ENCODE measurements around the gene PTDSS2.
A peak's percentile ranks its signal among the peaks of the same experiment; 100 is the strongest.
"Not testable (repeated sequence)": the region's sequence is repeated elsewhere in the genome, so short reads cannot be mapped to it uniquely, and the experiment has no call there.

Gene PTDSS2

GRCh38 chr11:420054-420910, 29.8 kb upstream of the PTDSS2 start:
- H3K36me3 Mint-ChIP-seq = peaks cover 17% of the 10 kb centered on the region
- H3K4me3 Mint-ChIP-seq = no peak overlapping the region
- H3K4me1 Mint-ChIP-seq = peaks cover 12% of the 10 kb centered on the region
- ATAC-seq (no peak), DNase-seq (ENCODE audit: low spot score in 2 of 2) (peak in 1 of 2 donors; percentile 46)
- H3K27ac Mint-ChIP-seq = peak overlapping the region; percentile 40
- peaks cover 2% of the 10 kb centered on the region for H3K9me3 Mint-ChIP-seq

- H3K9me3 Mint-ChIP-seq = peaks cover 2% of the 10 kb centered on the region
- ATAC-seq (no peak), DNase-seq (ENCODE audit: low spot score in 2 of 2) (no peak)
- peaks cover 17% of the 10 kb centered on the region for H3K36me3 Mint-ChIP-seq
- H3K4me3 Mint-ChIP-seq = no peak overlapping the region
- no peak overlapping the region for H3K27ac Mint-ChIP-seq
- H3K4me1 Mint-ChIP-seq = peaks cover 6% of the 10 kb centered on the region
These were observed 29.2 kb upstream of the PTDSS2 start for GRCh38 chr11:420911-421321.

GRCh38 chr11:422249-422656, 27.8 kb upstream of the PTDSS2 start:
- H3K36me3 Mint-ChIP-seq = peaks cover 17% of the 10 kb centered on the region
- H3K4me1 Mint-ChIP-seq = no peaks in the 10 kb centered on the region
- H3K4me3 Mint-ChIP-seq = no peak overlapping the region
- no peak for DNase-seq (ENCODE audit: low spot score in 2 of 2)
- H3K9me3 Mint-ChIP-seq = peaks cover 2% of the 10 kb centered on the region
- ATAC-seq = no peak
- no peak overlapping the region for H3K27ac Mint-ChIP-seq

- ATAC-seq = no peak
- DNase-seq (ENCODE audit: low spot score in 2 of 2) = no peak
- Mint-ChIP-seq H3K4me1 (no peaks in the 10 kb centered on the region), H3K27ac (no peak overlapping the region), H3K4me3 (no peak overlapping the region), H3K36me3 (peaks cover 17% of the 10 kb centered on the region), H3K9me3 (peaks cover 2% of the 10 kb centered on the region)
These were observed 25.8 kb upstream of the PTDSS2 start for GRCh38 chr11:424232-424631.

GRCh38 chr11:424766-425165, 25.3 kb upstream of the PTDSS2 start:
- not testable (repeated sequence) for ATAC-seq; DNase-seq (ENCODE audit: low spot score in 2 of 2); H3K27ac Mint-ChIP-seq; H3K4me1 Mint-ChIP-seq; H3K9me3 Mint-ChIP-seq; H3K4me3 Mint-ChIP-seq
- H3K36me3 Mint-ChIP-seq = peaks cover 17% of the 10 kb centered on the region

- H3K4me1 Mint-ChIP-seq = no peaks in the 10 kb centered on the region
These were observed 24.8 kb upstream of the PTDSS2 start for GRCh38 chr11:425301-425700.

GRCh38 chr11:426851-427250, 23.2 kb upstream of the PTDSS2 start:
- Mint-ChIP-seq H3K9me3 (peaks cover 2% of the 10 kb centered on the region), H3K36me3 (peaks cover 17% of the 10 kb centered on the region), H3K4me1 (no peaks in the 10 kb centered on the region), H3K4me3 (no peak overlapping the region), H3K27ac (no peak overlapping the region)
- no peak for ATAC-seq
- DNase-seq (ENCODE audit: low spot score in 2 of 2) = no peak

More at GRCh38 chr11:425301-425700, 24.8 kb upstream of the PTDSS2 start:
- ATAC-seq (no peak), DNase-seq (ENCODE audit: low spot score in 2 of 2) (no peak)
- H3K4me3 Mint-ChIP-seq = no peak overlapping the region
- peaks cover 17% of the 10 kb centered on the region for H3K36me3 Mint-ChIP-seq
- H3K27ac Mint-ChIP-seq = no peak overlapping the region
- H3K9me3 Mint-ChIP-seq = peaks cover 2% of the 10 kb centered on the region

- ATAC-seq = no peak
- no peaks in the 10 kb centered on the region for H3K4me1 Mint-ChIP-seq
- no peak for DNase-seq (ENCODE audit: low spot score in 2 of 2)
- peaks cover 2% of the 10 kb centered on the region for H3K9me3 Mint-ChIP-seq
- peaks cover 12% of the 10 kb centered on the region for H3K36me3 Mint-ChIP-seq
- no peak overlapping the region for H3K27ac Mint-ChIP-seq
- H3K4me3 Mint-ChIP-seq = no peak overlapping the region
These were observed 21.8 kb upstream of the PTDSS2 start for GRCh38 chr11:428295-428694.

GRCh38 chr11:429391-429790, 20.7 kb upstream of the PTDSS2 start:
- no peak overlapping the region for H3K4me3 Mint-ChIP-seq

GRCh38 chr11:429931-430456, 20.1 kb upstream of the PTDSS2 start:
- H3K27ac Mint-ChIP-seq = no peak overlapping the region
- no peaks in the 10 kb centered on the region for H3K9me3 Mint-ChIP-seq
- no peaks in the 10 kb centered on the region for H3K4me1 Mint-ChIP-seq
- no peak overlapping the region for H3K4me3 Mint-ChIP-seq
- DNase-seq (ENCODE audit: low spot score in 2 of 2) = no peak
- no peak for ATAC-seq
- H3K36me3 Mint-ChIP-seq = no peaks in the 10 kb centered on the region

More at GRCh38 chr11:429391-429790, 20.7 kb upstream of the PTDSS2 start:
- ATAC-seq (peak; percentile 18), DNase-seq (ENCODE audit: low spot score in 2 of 2) (no peak)
- Mint-ChIP-seq H3K4me1 (no peaks in the 10 kb centered on the region), H3K36me3 (peaks cover 4% of the 10 kb centered on the region), H3K9me3 (peaks cover 2% of the 10 kb centered on the region), H3K27ac (no peak overlapping the region)

GRCh38 chr11:431921-432320, 18.2 kb upstream of the PTDSS2 start:
- no peaks in the 10 kb centered on the region for H3K36me3 Mint-ChIP-seq
- H3K4me3 Mint-ChIP-seq = no peak overlapping the region
- peaks cover 5% of the 10 kb centered on the region for H3K4me1 Mint-ChIP-seq
- H3K9me3 Mint-ChIP-seq = no peaks in the 10 kb centered on the region
- no peak for ATAC-seq
- no peak for DNase-seq (ENCODE audit: low spot score in 2 of 2)
- no peak overlapping the region for H3K27ac Mint-ChIP-seq

- DNase-seq (ENCODE audit: low spot score in 2 of 2) (no peak), ATAC-seq (no peak)
- H3K27ac Mint-ChIP-seq = no peak overlapping the region
- H3K4me3 Mint-ChIP-seq = no peak overlapping the region
- no peaks in the 10 kb centered on the region for H3K36me3 Mint-ChIP-seq
- peaks cover 10% of the 10 kb centered on the region for H3K4me1 Mint-ChIP-seq
- no peaks in the 10 kb centered on the region for H3K9me3 Mint-ChIP-seq
These were observed 17.5 kb upstream of the PTDSS2 start for GRCh38 chr11:432501-433100.

GRCh38 chr11:433111-433510, 17.0 kb upstream of the PTDSS2 start:
- Mint-ChIP-seq H3K27ac (no peak overlapping the region), H3K4me1 (peaks cover 11% of the 10 kb centered on the region), H3K36me3 (no peaks in the 10 kb centered on the region), H3K4me3 (no peak overlapping the region), H3K9me3 (no peaks in the 10 kb centered on the region)
- DNase-seq (ENCODE audit: low spot score in 2 of 2) (no peak), ATAC-seq (no peak)

GRCh38 chr11:433641-434040, 16.4 kb upstream of the PTDSS2 start:
- H3K27ac Mint-ChIP-seq = no peak overlapping the region
- H3K9me3 Mint-ChIP-seq = no peaks in the 10 kb centered on the region
- ATAC-seq = no peak
- DNase-seq (ENCODE audit: low spot score in 2 of 2) = no peak
- no peak overlapping the region for H3K4me3 Mint-ChIP-seq
- peaks cover 14% of the 10 kb centered on the region for H3K4me1 Mint-ChIP-seq
- no peaks in the 10 kb centered on the region for H3K36me3 Mint-ChIP-seq

- no peak for ATAC-seq
- H3K4me3 Mint-ChIP-seq = no peak overlapping the region
- H3K36me3 Mint-ChIP-seq = no peaks in the 10 kb centered on the region
- H3K4me1 Mint-ChIP-seq = peaks cover 22% of the 10 kb centered on the region
- DNase-seq (ENCODE audit: low spot score in 2 of 2) = no peak
- no peak overlapping the region for H3K27ac Mint-ChIP-seq
- H3K9me3 Mint-ChIP-seq = no peaks in the 10 kb centered on the region
These were observed 15.6 kb upstream of the PTDSS2 start for GRCh38 chr11:434496-434895.
